LoVo (cell line): Measurements from ENCODE around the gene DEPDC7.
"Not testable (repeated sequence)": the region's sequence is repeated elsewhere in the genome, so short reads cannot be mapped to it uniquely, and the experiment has no call there.

ENCODE experiments used
- DNase-seq: peaks from one replicate; pipeline ENCODE4 v3.0.0-alpha.2; 2016; ENCODE audit warnings: low spot score

DEPDC7 gene

GRCh38 chr11:33025339-33025722 is 9.7 kb downstream of the DEPDC7 start:
- no peak for DNase-seq

DNA sequence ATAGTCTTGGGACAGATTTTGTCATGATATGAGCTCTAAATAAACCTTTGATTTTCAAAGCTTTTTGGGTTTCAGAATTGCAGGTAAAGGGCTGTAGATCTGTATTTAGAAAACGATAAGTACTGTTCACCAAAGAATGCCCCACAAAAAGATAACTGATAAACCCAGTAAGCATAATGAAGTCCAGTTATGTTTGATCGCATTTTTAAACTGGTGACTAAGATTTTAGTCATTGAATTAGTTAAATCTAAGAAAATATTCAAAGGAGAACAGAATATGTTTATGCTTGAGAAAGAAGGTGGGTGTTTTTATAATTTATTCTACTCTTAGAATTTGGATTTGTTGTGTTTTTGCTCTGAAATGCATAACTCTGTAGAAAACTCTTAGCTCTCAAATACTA is 11.6 kb downstream of the DEPDC7 start:
- no peak for DNase-seq

- no peak for DNase-seq
Observed at GRCh38 chr11:33027846-33028536, 12.3 kb downstream of the DEPDC7 start.

DNA sequence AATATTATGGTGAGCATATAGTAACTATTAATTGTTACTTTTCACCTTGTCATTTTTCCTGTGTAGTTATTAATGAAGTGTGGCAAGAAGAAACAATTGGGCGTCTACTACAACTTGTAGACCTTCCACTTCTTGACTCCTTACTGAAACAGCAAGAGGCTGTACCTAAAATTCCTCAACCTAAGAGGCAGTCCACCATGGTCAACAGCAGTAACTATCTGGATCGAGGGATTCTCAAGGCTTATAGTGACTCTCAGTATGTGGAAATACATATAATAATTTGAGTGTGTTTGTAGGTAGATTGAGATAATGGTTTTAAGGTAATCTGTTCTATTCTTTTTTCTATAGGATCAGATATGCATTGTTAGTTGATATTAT is 12.8 kb downstream of the DEPDC7 start:
- DNase-seq: no peak

DNA sequence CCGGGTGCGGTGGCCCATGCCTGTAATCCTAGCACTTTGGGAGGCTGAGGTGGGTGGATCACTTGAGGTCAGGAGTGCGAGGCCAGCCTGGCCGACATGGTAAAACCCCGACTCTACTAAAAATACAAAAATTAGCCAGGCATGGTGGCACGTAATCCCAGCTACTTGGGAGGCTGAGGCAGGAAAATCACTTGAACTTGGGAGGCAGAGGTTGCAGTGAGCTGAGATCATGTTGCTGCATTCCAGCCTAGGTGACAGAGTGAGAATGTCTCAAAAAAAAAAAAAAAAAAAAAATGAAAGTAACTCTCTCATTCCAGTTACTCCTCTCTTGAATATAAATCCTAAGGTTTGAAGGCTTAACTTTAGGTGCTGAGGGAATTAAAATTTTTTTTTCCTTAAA is 13.5 kb downstream of the DEPDC7 start:
- not testable (repeated sequence) for DNase-seq

DNA sequence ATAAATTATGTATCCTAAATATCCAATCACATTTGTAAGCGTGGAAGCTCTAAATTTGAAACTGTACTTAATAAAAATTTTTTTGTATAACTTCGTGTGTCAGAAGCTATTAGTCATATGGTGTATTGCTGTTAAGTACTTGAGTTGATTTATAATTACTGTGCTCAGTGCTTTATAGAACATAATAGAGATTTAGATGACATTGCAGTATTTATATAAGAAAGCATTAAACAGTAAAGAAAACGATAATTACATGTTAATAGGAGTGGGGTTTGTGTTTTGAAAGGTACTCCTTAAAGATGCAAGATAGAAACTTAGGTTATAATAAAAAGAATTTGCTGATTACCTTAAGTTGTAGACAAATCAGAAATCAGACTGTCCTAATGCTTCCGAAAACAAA is 17.8 kb downstream of the DEPDC7 start:
- DNase-seq: no peak

GRCh38 chr11:33035011-33035410 is 19.3 kb downstream of the DEPDC7 start:
- no peak for DNase-seq

DNA sequence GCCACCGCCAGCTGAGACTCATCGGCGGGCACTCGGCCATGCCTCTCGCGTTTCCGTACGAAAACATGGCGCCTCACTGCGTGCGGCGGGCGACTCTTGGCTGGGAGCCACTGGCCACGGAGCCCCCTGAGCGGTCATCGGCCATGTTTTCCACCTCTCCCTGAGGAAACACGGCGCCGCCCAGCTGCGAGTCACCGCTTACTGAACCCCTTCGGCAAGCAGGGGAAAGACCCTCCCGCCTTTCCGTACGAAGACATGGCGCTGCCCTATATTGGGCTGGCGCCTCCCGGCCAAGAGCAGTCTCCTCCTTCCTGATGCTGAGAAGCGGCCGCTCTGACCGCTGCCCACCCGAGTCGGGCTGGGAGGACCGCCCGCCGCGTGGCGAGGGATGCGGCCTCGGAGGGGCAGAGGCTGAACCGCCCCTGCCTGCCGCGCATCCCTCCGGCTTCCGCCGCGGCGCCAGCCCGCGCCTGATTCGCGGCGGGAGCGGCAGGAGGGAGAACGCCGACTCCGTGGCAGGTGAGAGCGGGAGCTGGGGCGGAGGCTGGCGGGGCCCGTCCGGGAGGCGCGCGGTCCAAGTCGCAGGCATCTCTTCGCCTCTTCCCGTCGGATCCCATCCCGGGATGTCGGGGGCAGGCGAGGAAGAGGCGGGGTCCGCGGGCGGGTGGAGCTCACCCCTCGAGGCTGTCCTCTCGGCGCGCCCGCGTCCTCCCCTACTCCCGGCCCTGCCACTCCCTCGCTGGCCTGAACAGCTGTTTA is 23.8 kb downstream of the DEPDC7 start, which contains the start of gene TCP11L1:
TSS of gene TCP11L1 (plus strand) at position 299 of the 759 bp plus-strand sequence. CDS start 4,202 bp downstream, outside the sequence.
- DNase-seq: peak; percentile 94

DNA sequence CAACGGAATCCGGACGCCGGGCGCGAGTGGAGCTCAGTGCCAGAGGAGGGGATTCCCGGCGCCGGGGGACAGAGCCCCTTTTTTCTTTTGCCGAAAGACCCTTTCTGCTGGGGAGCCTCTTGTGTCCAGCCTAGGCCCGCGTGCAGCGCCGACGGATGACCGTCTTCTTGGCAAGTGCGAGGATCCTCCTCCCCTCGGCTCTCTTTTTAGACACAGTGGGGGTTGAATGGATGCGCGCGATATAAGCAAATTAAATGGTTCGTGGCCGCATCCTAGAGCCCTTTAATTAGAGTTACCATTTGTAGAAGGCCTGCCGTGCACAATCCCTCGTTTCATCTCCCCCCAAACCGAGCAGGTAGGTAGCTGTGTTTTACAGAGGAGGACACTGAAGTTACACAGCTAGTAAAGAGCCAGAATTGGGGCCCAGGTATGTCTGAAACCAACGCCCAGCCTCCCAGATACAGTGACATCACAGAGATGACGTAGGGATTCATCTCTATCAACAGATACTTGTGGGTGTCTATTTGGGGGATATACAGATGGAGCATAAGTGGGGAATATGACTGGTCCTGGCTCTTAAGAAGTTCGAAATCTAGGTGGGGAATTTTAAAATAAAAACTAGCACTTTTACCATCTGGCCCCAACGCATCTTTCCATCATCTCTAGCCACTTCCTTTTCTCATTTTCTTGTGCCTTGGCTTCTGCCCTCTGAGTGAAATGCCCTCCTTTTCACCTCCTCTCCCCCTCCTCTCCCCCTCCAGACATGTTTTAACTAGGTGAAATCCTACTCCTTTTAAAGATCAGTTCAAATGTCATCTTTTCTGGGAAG is 24.6 kb downstream of the DEPDC7 start:
- DNase-seq: no peak

DNA sequence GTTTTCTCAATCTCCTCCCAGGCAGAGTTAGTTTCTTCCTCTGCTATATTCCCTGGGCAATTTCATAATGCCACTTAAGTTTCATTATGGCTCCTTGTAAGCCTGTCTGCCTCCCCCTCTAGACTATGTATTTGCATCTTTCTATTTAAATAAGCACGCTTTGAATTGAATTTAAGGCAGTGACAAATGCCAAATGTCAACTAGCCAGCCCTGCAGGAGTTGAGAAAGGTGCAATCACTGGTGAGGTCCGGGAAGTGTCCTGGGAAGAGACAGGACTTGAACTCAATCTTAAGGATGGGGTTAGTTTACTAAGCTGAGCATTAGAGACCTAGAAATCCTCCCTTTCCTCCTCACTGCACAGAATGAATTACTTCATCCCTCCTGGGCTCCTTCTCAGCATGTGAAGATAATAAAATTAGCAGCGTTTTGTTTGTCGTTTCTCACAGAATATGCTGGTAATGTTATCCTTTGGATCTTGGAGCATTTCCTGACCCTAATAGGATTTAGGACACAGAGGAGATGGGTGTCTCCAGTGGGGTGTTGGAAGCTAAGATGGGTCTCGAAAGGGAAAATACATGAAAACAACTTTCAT is 25.3 kb downstream of the DEPDC7 start:
- DNase-seq: no peak

- DNase-seq: no peak
Observed at GRCh38 chr11:33043221-33043830, 27.6 kb downstream of the DEPDC7 start.

GRCh38 chr11:33044285-33044756 is 28.6 kb downstream of the DEPDC7 start:
- DNase-seq: peak; percentile 40

- peak; percentile 73 for DNase-seq
Observed at GRCh38 chr11:33045551-33046255, 30.0 kb downstream of the DEPDC7 start.

DNA sequence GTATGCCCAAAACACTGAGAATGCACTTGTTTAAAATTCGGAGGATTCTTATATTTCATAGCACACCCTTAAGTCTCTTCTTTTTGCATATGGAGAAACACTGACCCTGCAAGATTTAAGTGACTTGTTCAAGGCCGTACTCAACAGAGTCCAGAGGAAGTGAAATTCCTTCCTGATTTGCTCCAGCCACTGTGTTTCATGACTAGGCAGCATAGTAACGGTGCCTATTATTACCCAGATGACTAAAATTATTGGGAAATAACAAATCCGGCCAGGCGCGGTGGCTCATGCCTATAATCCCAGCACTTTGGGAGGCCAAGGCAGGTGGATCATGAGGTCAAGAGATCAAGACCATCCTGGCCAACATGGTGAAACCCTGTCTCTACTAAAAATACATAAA is 33.0 kb downstream of the DEPDC7 start:
- DNase-seq: not testable (repeated sequence)

DNA sequence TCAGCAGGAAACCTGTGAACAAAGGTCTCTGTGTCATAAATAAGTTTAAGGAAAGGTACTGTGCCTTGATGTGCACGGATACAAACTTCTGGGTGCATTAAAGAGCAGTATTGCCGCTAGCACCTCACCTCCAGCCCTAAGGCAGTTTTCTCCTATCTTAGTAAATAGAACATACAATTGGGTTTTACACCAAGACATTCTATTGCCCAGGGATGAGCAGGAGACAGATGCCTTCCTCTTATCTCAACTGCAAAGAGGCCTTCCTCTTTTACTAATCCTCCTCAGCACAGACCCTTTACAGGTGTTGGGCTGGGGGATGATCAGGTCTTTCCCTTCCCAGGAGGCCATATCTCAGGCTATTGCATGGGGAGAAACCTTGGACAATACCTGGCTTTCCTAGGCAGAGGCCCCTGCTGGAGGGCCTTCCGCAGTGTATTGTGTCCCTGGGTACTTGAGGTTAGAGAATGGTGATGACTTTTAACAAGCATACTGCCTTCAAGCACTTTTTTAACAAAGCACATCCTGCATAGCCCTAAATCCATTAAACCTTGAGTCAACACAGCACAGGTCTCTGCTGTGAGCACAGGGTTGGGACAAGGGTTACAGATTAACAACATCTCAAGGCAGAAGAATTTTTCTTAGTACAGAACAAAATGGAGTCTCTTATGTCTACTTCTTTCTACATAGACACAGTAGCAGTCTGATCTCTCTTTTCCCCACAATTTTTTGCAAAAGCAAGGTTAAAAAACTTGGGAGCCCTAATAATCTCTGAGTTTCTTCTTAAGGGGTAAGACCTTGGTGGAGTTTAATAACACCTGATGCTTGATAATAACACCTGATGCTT is 34.1 kb downstream of the DEPDC7 start:
- DNase-seq: not testable (repeated sequence)

DNA sequence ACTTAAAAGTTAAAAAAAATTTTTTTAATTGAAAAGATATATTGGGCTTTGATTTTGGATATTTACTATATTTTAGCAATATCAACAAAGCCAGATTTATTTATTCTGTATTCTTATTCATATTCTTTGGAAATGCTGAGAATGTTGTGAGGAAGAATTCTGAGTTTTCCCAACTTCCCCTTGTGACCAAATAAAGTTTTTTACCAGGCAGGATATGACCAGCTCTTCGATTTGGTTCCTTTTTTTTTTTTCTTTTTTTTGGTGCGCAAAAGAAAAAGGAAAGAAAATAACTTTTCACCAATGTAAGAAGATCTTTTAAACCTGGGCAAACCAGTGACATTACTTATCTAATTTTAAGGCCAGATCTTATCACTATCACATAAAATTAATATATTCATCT is 36.6 kb downstream of the DEPDC7 start:
- DNase-seq: no peak

DNA sequence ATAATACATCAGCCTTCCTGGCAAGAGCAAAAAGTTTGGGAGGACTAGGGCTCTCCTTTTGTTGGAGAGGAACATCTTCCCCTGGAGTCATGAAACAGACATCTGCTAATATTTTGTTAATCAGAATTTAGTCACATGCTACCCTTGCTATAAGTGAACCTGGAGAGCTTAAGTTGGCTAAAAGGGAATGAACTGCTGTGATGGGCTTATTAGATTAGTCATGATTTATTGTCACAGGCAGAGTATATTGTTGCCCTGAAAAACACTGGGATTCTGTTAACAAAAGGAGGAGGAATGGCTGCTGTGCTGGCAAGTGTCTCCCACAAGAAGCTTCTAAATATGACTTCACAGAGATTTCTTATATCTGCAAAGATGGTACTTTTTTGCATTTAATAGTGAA is 39.7 kb downstream of the DEPDC7 start:
- DNase-seq: no peak

DNA sequence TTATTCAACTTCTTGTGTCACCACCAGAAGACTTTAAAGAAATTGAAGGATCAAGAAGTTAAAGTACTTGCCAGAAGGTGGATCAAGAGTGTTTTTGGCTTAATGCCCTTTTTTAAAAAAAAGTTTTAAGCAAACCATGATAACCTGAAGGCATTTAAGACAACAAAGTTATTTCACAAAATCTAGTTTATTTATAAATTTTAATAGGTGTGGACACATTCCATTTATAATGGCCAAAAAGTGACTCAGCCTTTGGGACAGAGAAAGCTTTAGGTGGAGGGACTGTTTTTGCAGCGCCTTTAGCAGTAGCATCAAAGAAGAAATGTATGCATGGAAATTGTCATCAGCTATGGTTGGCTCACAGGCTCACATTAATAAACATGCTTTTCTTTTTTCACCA is 41.6 kb downstream of the DEPDC7 start:
- no peak for DNase-seq

GRCh38 chr11:33059331-33060007 is 43.8 kb downstream of the DEPDC7 start:
- no peak for DNase-seq

DNA sequence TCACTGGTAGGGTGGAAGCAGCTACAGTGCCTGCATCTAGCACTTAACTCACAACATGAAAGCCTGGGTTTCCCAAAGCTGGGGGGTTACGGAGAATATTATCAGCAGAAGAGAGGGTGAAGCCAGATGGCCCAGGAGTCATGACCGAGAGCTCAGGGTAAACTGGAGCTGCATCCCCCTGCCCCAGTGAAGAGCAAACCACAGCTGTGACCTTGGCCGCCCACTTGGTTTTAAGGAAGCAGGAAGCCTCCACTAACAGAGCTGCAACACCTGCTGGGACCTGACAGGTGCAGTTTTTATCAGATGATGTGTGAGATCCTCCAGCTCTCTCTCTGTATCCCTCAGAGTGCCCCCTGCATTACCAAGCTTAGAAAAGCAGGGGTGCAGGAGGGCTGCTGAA is 44.6 kb downstream of the DEPDC7 start:
- DNase-seq: no peak
